HG03354 (cell line): ENCODE results near the gene ADGRD2.
"Not testable (repeated sequence)": the region's sequence is repeated elsewhere in the genome, so short reads cannot be mapped to it uniquely, and the experiment has no call there.

ENCODE experiments used
- ATAC-seq: cut with Tn5 transposase; IDR thresholded peaks from one replicate; pipeline ENCODE4 v1.9.1; 2021; ENCODE audit warnings: mild to moderate bottlenecking; ENCODE audit not compliant: unreplicated experiment, poor library complexity, severe bottlenecking

Gene ADGRD2, protein sequence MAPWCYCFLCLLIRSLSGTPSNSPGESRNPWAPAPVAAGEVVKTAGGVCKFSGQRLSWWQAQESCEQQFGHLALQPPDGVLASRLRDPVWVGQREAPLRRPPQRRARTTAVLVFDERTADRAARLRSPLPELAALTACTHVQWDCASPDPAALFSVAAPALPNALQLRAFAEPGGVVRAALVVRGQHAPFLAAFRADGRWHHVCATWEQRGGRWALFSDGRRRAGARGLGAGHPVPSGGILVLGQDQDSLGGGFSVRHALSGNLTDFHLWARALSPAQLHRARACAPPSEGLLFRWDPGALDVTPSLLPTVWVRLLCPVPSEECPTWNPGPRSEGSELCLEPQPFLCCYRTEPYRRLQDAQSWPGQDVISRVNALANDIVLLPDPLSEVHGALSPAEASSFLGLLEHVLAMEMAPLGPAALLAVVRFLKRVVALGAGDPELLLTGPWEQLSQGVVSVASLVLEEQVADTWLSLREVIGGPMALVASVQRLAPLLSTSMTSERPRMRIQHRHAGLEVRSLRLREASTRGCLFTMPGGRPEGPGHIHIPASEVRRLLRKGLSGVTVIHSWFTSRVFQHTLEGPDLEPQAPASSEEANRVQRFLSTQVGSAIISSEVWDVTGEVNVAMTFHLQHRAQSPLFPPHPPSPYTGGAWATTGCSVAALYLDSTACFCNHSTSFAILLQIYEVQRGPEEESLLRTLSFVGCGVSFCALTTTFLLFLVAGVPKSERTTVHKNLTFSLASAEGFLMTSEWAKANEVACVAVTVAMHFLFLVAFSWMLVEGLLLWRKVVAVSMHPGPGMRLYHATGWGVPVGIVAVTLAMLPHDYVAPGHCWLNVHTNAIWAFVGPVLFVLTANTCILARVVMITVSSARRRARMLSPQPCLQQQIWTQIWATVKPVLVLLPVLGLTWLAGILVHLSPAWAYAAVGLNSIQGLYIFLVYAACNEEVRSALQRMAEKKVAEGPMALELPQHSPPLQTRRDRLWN

DNA sequence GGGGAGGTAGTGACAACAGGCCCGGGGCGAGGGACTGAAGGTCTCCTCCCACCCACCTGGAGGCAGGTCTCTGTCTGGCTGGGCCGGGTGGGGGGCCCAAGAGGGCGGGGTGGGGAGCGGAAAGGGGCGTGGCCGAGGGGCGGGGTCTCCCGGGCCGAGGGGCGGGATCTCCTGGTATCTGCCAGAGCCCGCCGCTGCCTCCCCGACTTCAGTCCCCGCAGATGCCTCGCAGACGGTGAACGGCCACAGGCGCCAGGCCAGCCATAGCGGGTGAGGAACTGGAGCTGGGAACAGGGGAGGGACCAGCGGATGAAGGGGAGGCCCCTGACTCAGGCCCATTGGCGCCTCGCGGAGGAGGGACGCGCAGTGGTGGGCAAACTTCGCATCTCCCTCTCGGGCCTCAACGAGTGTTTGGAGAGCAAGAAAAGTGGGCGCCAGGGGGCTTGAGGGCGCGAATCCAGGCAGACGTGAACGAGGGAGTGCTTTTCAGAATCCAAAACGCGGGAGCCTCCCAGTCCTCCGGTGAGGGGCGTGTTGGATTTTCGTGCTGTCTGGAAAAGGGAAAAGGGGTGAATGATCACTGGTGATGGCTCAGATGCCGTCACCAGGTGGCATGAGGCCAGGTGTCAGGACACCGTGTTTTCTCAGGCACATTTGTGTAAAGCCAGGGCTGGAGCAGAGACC is at the start of gene ADGRD2:
Gene ADGRD2 (plus strand): TSS at position 211 of the 684 bp plus-strand sequence. CDS start 1,216 bp downstream, outside the sequence.
- no peak for ATAC-seq

DNA sequence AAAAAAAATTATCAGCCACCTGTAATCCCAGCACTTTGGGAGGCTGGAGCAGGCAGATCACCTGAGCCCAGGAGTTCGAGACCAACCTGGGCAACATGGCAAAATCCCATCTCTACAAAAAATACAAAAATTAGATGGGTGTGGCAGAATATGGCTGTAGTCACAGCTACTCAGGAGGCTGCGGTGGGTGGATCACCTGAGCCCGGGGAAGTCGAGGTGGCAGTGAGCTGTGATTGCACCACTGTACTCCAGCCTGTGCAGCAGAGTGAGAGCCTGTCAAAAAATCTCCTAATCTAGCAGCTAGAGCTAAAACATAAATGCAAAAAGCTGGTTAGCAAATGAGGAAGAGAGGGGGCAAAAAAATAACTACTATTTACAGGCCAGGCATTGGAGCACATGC is 47.0 kb upstream of the ADGRD2 start:
- no peak for ATAC-seq

DNA sequence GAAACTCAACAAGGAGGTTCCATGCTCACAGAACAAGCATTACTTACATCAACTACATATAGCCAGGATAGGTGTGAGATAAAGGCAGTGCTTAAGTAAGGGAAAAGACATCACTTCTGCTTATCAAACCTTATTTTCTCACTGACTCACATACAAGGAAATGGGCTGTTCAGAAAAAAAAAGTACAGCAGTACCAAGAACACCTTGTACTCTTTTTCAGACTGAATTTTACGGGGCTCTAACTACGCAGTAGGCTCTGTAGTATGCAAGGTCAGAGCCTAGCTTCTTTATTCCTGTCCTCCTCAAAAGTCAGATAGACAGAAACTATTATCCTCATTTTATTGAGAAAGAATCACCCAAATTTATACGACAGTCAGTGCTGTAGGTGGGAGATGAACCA is 40.8 kb upstream of the ADGRD2 start:
- no peak for ATAC-seq

DNA sequence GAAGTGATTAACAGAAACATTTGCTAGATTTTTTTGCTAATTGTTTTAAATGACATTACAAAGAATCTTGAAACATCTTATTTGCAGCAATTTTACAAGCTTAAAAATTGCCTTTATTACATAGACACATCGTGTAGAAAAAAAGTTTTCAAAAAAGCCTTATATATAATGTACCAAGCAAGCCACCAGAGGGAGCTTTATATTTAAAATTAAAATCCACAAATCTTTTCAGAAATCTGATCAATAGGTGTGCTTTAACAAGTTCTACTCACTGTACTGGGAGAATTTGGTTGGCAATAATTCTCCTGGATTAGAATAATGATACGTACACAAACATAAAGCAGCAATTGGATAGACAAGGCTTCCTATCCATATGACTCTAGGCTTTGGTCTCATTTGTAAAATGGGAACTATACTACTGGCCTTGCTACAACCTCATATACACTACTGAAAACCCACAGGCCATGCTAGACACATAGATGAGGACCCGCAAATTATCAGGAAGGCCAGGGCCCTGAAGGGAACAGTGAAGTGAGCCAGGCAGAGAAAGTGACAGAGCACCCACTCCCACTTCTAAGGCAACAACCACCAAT is 39.8 kb upstream of the ADGRD2 start:
- ATAC-seq = no peak

DNA sequence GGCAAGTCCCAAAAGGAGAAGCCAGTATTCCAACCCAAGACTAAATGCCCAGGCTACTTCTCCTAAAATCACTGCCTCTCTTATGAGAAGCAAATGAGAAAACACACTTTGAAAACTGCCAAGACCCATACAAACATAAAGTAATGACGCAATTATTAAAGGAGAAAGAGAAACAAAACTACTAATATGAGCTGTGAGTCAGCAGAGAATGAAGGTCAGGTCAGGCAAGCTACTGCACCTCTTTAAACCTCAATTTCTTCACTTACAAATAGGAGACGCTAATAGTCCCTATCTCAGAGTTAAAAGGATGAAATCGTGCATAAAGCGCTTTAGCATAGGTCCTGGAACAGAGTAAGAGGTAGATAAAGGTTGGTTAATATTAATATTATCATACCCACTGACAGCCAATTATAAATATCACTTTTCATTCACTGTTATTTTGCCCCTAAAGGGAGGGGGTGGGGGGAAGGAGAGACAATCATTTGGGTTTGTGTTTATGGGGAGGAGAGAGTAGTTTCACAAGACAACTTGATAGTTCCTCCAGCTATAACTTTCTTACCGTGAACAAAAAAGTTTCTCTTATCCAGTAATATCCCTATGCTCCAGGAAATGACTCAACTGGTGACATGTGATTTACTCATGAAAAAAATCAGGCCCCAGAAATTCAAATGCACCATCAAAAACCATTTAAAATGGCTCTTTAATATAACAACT is 38.6 kb upstream of the ADGRD2 start:
- no peak for ATAC-seq

DNA sequence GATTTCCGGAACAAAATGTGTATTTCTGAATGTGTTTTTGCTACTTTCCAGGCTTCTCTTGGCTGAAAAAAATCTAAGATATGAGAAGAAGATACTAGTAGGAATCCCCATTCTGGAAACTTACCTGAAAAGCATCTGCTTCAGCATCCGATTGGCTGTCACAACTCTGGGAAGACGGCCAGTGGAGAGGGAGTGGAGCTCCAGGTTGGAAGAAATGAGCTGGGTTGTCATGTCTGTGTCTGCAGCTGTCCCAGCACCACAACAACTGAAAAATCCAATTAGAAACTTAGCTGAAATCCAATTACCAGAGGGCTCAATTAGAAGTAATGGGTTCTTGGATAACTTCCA is 38.0 kb upstream of the ADGRD2 start:
- no peak for ATAC-seq

DNA sequence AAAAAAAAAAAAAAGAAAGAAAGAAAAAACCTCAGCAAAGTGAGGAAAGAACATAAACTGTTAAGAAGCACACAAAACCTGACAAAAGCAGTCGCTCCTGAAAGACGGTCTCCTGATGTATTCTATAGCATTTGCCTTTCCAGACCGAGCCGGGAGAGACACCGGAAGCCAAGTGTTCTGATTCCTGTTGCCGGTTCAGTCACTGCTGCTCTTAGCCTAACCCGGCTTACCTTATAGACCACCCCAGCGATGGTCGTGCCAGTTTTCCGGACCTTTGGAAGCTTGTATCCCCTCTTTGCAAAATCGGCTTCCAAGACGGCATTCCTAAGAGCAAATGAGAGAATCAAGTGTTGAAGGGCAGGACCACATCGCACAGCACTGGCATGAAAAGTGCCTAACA is 35.6 kb upstream of the ADGRD2 start:
- no peak for ATAC-seq

DNA sequence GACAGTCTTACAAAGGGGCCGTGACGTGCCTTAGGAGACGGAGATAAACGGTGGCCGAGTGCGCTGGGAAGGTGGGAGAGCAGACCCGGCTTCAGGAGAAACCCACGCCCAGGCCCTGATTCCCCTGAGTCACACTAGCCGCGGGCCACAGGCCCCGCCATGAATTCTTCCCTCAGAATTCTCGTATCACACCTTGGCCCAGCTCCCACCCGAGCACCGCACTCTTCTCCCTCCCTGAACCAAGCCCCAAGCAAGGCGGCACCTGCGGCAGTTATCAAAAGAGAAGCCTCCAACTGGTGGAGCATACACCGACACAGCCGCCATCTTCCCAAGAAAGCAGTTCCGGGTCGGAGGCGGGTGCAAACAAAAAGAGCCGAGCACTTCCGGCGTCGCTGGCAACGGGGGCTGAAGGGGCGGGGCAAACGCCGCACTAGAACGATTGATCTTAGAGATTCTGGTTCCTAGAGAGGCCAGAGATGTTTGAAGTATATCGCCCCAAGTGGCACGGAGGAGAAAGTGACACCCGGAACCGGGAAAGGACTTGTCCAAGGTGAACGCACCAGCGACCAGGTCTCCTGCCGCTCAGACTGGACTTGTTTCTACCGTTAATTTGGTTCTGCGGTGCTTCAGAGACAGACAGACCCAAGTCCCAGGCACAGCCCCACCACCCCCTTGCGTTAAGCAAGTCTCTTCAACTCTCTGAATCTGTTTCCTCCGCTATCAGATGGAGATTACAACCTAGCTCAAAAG is 35.0 kb upstream of the ADGRD2 start, which contains the start of gene PSMB7:
Gene PSMB7 (minus strand): TSS at position 341 of the 750 bp plus-strand sequence. CDS start 17 bp downstream, at position 324.
- ATAC-seq = peak; percentile 96

DNA sequence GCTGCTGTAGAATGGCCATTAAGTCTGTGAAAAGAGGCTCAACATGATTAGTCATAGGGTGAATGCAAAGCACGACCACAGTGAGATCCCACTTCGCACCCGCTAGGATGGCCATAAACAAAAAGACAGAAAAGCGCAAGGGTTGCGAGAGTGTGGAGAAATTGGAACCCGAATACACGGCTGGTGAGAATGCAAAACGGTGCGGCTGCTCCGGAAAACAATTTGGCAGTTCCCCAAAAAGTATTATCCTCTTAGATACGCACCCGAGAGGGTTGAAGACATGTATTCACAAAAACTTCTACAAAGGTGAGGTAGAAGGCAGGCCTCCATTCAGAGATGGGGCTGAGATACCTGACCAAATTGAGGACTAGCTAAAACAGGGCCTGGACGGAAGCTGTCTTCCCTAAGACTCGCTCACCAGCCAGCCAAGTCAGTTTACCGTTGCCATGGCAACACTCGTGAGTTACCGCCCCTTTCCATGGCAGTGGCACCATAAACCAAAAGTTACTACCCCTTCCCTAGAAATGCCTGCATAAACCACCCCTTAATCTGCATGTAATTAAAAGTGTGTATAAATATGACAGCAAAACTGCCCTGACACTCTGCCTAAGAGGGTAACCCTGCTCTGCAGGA is 34.3 kb upstream of the ADGRD2 start:
- ATAC-seq = no peak

DNA sequence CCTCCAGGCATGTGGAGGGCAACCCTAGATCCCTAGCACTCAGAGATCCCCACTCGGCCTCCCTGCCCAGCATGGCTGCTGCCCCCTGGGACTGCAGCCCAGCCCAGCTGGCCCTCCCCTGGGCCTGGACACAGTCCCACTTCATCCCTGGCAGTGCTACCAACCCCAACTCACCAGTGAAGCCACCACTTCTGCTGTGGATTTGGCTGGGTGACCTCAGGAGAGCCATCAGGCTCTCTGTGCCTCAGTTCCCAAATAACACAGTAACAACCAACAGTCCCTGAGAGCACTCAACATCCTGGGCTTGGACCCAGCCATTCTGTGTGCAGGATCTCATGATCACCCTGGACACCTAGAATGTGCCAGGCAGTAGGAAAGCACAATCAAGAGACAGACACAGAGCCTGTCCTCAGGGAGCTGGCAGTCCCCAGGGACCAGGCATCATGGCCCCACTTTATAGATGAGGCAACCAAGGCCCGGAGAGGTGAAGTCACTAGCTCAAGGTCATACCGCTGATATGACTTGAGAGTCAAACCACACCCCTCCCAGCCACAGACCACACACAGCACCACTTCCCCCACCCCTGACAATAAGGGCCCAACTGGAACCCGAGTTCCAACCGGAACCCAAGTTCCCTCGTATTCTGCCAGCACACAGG is 30.3 kb upstream of the ADGRD2 start:
- ATAC-seq = no peak

DNA sequence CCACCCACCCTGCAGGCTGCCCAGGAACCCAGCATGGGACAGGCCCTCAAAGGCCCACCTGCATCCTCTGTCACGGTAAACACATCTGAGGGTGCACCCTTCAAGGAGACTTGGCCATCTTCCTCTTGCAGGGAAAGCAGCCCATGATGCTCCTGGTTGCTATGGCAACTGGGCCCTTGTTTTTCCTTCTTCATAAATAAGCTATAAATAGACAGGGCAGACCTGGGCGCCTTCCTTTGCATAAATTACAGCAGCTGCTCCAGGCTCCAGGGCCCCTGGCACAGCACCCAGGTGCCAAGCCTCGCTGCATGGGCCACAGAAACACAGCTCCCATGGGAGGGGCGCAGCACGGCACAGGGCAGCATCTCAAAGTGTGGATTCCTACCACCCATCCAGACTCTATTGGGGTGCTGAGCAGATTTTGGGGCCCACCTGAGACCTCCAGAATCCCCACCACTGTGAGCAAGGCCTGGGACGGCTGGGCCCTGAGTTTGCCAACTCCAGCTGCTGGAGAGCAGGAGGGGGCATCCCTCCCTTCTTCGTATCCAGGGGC is 29.2 kb upstream of the ADGRD2 start:
- ATAC-seq = no peak

DNA sequence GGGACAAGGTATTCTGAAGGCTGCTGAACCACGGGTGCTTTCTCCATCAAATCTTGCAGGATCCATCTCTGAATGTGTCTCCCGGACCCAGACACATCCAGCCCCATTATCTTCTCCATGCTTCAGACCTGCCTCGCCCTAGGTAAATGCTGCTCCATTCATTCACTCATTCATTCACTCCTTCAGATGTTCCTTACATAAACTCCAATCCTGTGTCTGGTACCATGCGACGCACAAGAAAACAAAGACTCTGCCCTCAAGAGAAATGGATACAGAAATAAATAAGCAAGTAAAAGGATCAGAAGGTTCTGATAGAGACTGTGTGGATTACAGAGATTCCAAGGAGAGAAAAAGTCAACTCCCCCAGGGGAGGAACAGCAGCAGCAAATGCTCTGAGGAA is 27.1 kb upstream of the ADGRD2 start:
- ATAC-seq = no peak

DNA sequence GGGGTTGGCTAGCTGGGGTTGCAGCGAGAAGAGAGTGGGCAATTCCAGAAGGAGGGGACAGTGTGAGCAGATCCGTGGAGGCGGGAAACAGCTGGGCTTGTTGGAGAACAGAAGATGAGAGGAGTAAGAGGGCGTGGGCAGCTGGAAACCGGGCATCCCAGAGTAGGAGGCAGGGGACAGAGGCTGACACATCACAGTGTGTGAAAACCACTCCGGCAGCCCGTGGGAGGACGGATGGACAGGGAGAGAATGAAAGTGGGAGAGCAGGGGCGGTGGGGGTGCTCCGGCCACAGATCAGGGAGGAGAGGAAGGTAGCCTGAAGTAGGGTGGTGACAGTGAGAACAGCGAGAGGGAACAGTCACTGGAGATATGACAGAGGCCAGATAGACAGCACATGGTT is 26.7 kb upstream of the ADGRD2 start:
- ATAC-seq = no peak

DNA sequence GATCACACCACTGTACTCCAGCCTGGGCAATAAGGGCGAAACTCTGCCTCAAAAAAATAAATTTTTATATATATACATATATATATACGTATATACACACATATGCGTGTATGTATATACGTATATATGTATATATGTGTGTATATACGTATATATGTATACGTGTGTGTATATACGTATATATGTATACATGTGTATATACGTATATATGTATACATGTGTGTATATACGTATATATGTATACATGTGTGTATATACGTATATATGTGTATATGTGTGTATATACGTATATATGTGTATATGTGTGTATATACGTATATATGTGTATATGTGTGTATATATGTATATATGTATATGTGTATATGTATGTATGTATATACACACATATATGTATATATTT is 24.5 kb upstream of the ADGRD2 start:
- not testable (repeated sequence) for ATAC-seq

DNA sequence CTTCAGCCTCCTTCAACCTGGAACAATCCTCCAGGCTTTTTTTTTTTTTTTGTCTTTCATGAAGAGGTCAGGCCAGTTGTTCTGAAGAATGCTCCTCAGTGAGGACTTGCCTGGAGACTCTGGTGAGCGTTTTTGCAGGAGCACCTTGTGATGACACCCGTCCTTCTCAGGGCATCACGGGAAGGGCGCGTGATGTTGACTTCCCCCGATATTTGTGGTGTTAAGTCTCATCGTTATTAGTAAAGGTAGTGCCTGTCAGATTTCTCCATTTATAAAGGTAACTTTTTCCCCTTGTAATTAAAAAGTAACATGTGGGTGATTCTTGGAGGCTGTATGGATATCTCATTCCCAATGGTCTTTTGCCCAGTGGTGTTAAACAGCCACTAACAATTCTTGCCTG is 23.9 kb upstream of the ADGRD2 start:
- no peak for ATAC-seq

DNA sequence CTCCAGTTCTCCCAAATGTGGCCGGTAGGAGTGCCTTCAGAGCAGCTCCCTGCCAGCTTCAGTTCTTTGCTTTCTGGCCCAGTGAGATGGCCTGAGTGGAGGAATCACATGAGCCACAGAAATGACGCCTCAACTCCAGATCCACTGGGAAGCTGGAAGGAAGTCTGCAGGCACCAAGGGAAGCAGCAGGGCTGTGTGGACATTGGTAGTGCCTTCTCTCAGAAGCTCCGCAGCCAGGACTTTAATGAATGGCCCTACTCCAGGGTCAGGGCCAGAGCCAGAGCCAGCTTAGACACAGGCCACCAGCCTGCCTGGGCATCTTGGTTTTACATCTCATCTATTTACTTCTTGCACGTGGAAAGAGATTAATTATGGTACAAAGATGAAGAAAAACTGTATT is 23.0 kb upstream of the ADGRD2 start:
- no peak for ATAC-seq
